Immature natural killer cell (primary cell): ENCODE results near the gene TPD52L2. TPM values are rescaled to one million over a fixed set of nuclear protein-coding genes. Genes with fewer than 3 reads are reported as not detected.
"Not testable (repeated sequence)": the region's sequence is repeated elsewhere in the genome, so short reads cannot be mapped to it uniquely, and the experiment has no call there.

ENCODE experiments used
- DNase-seq, 3 donors: peaks; one replicate each; pipeline ENCODE4 v3.0.0; 2022; ENCODE audit warnings: mixed read lengths in 1 of 3
- H3K27ac Mint-ChIP-seq, 6 donors: one replicate each; pipeline ENCODE4 v1.8.0; 2020; ENCODE audit warnings: mixed read lengths in 6 of 6, mild to moderate bottlenecking in 5 of 6, inconsistent platforms in 4 of 6, moderate library complexity in 3 of 6
- H3K27me3 Mint-ChIP-seq, 3 donors: one replicate each; pipeline ENCODE4 v1.8.0; 2020 to 2021; ENCODE audit warnings: low read depth in 3 of 3, mild to moderate bottlenecking in 3 of 3, mixed read lengths in 3 of 3, moderate library complexity in 3 of 3, inconsistent platforms in 1 of 3
- H3K36me3 Mint-ChIP-seq, 3 donors: one replicate each; pipeline ENCODE4 v1.8.0; 2020; ENCODE audit warnings: mixed read lengths in 3 of 3, inconsistent platforms in 2 of 3, mild to moderate bottlenecking in 2 of 3
- H3K4me1 Mint-ChIP-seq, 2 donors: one replicate each; pipeline ENCODE4 v1.8.0; 2020; ENCODE audit warnings: inconsistent platforms in 2 of 2, mild to moderate bottlenecking in 2 of 2, mixed read lengths in 2 of 2, moderate library complexity in 1 of 2
- H3K4me3 Mint-ChIP-seq, 5 donors: one replicate each; pipeline ENCODE4 v1.8.0; 2020; ENCODE audit warnings: mild to moderate bottlenecking in 5 of 5, mixed read lengths in 5 of 5, inconsistent platforms in 3 of 5, moderate library complexity in 3 of 5
- H3K9me3 Mint-ChIP-seq, 6 donors: one replicate each; pipeline ENCODE4 v1.8.0; 2020; ENCODE audit warnings: mild to moderate bottlenecking in 6 of 6, mixed read lengths in 6 of 6, inconsistent platforms in 4 of 6, moderate library complexity in 3 of 6
- polyA plus RNA-seq, 3 donors: library from polyadenylated mRNA; unstranded; fragments of 300-500 nt; fragmentation: Illumina TruSeq; gene quantifications; one replicate each; pipeline ENCODE4 v1.2.3, GENCODE V29; 2021

Gene TPD52L2
- polyA plus RNA-seq, 3 donors from 2014 or later = 67.5 to 90.8 (median 79.3) TPM

DNA sequence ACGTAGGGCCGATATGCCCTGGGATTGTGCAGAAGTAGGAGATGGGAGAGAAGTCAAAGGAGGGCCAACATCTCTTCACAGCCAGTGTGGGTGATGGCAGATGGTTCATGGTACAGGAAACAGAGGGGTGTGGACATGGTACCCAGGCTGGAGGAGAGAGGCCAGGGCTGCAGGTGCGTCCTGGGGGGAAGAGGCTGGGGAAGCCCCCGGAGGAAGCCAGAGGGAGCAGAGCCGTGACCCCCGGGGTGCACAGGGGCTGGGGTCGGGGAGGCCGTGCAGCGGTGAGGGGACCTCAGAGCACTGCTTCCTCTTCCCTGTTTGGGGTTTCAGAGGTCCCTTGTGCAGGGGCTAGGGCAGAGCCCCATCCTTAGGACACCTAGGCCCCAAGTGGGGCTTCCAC is 22.8 kb upstream of the TPD52L2 start:
- no peak for DNase-seq
- Mint-ChIP-seq H3K27me3 (peaks cover 6 to 19% (median 14%) of the 10 kb centered on the region in 3 donors), H3K9me3 (no peaks in the 10 kb centered on the region), H3K4me3 (no peak overlapping the region), H3K36me3 (no peaks in the 10 kb centered on the region), H3K4me1 (peaks cover 0 to 3% of the 10 kb centered on the region in 2 donors), H3K27ac (no peak overlapping the region)

DNA sequence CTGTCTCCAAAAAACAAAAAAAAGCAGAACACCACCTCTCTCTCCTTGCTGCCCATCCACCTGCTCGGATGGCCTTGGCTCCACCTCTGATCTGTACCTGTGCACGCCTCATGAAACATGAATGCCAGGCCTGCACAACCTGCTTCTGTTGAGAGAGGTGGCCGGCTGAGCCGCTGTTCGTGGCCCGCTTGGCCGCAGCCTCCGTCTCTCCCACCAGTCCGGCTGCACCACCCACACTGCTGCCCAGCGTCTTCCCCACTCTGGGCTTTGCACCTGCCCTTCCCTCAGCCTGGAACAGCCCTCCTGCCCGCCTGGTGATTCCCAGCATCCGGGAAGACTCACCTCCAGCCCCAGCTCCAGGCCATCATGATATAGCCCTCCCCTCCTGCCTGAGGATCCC is 21.8 kb upstream of the TPD52L2 start:
- Mint-ChIP-seq H3K27ac (no peak overlapping the region), H3K4me3 (no peak overlapping the region), H3K27me3 (peaks cover 6 to 14% (median 14%) of the 10 kb centered on the region in 3 donors), H3K9me3 (no peaks in the 10 kb centered on the region), H3K4me1 (peaks cover 0 to 3% of the 10 kb centered on the region in 2 donors), H3K36me3 (no peaks in the 10 kb centered on the region)
- DNase-seq = no peak

DNA sequence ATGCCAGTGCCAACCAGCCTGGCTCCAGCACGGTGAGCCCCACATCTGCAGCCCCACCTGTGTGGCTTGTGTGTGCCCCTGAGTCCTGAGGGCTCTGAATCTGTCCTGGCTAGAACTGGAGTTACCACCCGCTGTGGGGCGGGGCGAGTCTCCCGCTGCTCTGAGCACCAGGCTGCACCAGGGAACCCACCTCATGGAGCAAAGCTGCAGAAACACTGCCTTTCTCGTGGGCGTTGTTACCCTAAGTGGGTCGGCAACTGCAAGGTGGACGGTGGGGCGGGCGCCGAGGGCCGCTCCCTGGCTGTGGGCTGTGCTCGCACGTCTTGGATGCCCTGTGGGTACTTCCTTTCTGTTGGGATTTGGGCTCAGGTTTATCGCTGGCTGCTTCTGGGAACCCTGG is 21.3 kb upstream of the TPD52L2 start:
- Mint-ChIP-seq H3K4me3 (peak overlapping the region in 2 of 5 donors; percentile 6 to 47), H3K36me3 (no peaks in the 10 kb centered on the region)

DNA sequence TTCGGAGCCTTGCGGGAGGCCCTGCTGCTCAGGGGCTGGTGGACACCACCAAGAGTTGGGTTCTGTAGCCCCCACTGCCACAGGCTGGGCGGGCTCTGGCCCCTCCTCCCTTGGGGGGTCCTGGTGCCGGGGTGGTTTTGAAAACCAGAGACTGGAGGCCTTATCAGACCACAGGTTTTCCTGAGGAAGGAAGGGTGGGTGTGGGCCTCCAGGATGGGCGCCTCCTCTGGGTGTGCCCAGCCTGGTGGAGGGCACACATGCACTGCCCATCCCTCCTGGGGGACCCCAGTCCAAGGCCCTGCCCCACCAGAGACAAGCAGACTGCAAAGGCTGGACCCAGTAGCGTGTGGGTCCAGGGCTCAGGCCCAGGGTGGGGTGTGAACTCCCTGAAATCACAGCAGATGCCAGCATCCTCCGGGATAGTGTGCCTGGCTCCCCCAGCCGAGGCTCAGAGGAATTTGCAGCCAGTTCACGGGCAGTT is 20.5 kb upstream of the TPD52L2 start:
- no peaks in the 10 kb centered on the region for H3K36me3 Mint-ChIP-seq
- peaks cover 0 to 3% of the 10 kb centered on the region in 2 donors for H3K4me1 Mint-ChIP-seq
- H3K4me3 Mint-ChIP-seq = no peak overlapping the region
- peaks cover 6 to 13% (median 11%) of the 10 kb centered on the region in 3 donors for H3K27me3 Mint-ChIP-seq
- no peak overlapping the region for H3K27ac Mint-ChIP-seq
- no peak for DNase-seq
- H3K9me3 Mint-ChIP-seq = no peaks in the 10 kb centered on the region

More for the DNA sequence above, 21.3 kb upstream of the TPD52L2 start:
- no peak for DNase-seq
- H3K9me3 Mint-ChIP-seq = no peaks in the 10 kb centered on the region
- no peak overlapping the region for H3K27ac Mint-ChIP-seq
- H3K27me3 Mint-ChIP-seq = peaks cover 6 to 13% (median 11%) of the 10 kb centered on the region in 3 donors
- H3K4me1 Mint-ChIP-seq = peaks cover 0 to 3% of the 10 kb centered on the region in 2 donors

DNA sequence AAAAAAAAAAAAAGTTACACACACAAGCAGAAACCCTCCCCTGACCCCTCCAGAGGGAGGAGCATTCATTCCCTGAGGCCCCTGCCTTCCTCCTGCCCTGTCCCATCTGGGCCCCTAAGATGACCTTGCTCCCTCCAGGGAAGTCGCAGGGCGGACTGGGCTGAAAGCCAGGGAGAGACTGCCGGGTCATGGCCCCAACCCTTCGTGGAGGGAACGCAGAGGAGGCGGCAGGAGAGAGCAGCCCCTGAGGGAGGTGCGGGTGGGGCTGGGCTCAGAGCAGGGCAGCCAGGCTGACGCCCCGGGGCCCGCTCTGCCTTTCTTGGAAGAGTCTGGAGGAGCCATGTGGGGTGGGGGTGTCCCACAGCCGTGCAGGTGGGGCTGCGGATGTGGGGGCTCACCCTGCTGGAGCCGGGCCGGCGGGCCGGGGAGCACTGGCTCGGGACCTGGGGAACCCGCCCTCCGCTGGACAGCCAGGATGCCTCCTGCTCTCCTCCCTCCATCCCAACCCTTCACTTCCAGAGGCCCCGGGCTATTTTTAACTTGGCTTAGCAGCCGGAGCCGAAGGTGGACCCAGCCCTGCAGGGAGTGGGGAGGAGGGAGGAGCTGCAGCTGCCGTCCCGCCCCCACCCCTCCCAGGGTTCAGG is 18.8 kb upstream of the TPD52L2 start:
- Mint-ChIP-seq H3K9me3 (no peaks in the 10 kb centered on the region), H3K36me3 (no peaks in the 10 kb centered on the region), H3K27ac (no peak overlapping the region), H3K27me3 (peaks cover 6 to 21% (median 10%) of the 10 kb centered on the region in 3 donors), H3K4me3 (no peak overlapping the region), H3K4me1 (peaks cover 6 to 7% of the 10 kb centered on the region in 2 donors)
- no peak for DNase-seq

DNA sequence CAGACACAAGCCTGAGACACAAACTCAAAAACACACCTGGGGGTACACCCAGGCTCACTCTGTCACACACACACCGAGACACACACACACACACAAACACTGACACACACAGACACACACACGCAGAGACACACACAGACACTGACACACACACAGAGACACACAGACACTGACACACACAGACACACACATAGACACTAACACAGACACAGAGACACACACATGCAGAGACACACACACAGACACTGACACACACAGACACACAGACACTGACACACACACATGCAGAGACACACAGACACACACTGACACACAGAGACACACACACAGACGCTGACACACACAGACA is 18.2 kb upstream of the TPD52L2 start:
- Mint-ChIP-seq H3K27me3 (peaks cover 6 to 23% (median 10%) of the 10 kb centered on the region in 3 donors), H3K4me3 (no peak overlapping the region), H3K4me1 (peaks cover 6 to 7% of the 10 kb centered on the region in 2 donors), H3K9me3 (no peaks in the 10 kb centered on the region), H3K36me3 (no peaks in the 10 kb centered on the region), H3K27ac (no peak overlapping the region)
- no peak for DNase-seq

DNA sequence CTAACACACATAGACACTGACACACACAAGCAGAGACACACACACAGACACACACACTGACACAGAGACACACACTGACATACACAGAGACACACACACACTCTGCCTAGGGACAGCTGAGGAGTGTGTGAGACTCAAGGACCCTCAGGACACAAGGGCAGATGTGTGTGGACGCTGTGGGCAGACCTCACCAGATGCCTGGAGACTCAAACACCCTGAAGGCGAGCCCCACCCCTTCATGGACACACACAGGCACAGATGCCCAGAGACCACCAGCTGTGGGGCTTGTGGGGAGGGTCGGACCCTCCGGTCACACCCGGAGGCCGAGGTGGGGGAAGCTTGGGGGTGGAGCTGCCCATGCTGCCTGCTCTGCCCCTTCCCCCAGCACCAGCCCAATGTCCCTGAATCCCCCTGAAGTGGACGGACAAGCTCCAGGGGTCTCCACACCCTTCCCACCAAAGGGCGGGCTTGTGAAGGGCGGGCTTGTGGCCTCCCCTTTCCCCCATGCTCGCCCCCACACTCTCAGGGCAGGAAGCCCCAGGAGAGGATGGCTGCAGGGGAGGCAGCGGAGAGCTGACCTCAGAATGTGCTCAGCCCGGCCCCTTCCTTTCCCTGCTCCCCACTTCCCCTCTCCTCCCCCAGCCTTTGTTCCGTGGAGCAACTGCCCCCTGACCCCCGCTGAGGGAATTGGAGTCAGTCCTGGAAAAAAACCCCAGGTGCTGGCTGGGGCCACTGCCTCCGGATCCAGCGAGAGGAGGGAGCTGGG is 17.6 kb upstream of the TPD52L2 start:
- H3K27me3 Mint-ChIP-seq = peaks cover 6 to 22% (median 10%) of the 10 kb centered on the region in 3 donors
- no peak overlapping the region for H3K27ac Mint-ChIP-seq
- H3K36me3 Mint-ChIP-seq = no peaks in the 10 kb centered on the region
- H3K4me3 Mint-ChIP-seq = no peak overlapping the region
- peaks cover 6 to 7% of the 10 kb centered on the region in 2 donors for H3K4me1 Mint-ChIP-seq
- no peaks in the 10 kb centered on the region for H3K9me3 Mint-ChIP-seq
- no peak for DNase-seq

DNA sequence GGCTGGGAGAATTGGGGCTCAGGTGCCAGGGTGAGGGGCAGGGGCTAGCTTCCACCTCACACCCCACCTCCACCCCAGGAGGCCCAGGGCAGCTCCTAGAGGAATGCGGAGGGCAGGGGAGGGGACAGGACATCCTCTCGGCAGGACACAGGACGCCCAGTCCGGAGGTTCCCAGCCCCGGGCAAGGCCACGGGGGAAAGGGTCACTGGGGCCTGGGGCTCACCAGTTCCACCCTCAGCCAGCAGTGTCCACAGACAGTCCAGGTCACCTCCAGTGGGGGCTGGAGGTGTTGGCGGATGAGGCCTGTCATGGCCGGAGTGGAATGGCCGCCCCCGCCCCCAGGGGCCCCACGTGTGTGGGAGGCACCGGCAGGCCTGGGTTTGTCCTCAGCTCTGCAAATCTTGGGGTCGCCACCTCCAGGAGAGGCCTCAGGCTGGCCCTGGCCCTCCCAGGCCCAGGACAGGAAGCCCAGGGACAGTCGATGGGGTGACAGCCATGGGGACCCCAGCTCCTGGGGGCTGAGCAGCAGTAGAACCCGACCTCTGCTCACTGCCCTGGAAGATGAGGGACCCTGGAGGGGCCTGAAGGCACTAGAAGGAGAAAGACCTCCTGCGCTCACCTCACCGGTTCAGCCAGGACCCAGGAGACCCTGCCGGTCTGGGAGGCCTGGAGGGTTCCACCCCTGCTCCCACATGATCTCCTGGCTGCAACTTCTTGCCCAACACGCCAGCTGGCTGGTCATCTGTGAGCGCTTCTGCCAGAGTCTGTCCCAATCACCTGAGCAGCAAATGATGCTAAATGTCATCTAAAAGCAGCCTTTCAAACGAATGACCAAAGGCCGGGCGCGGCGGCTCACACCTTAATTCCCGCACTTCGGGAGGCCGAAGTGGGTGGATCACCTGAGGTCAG is 16.8 kb upstream of the TPD52L2 start:
- no peaks in the 10 kb centered on the region for H3K36me3 Mint-ChIP-seq
- no peak overlapping the region for H3K4me3 Mint-ChIP-seq
- H3K9me3 Mint-ChIP-seq = no peaks in the 10 kb centered on the region
- peaks cover 1 to 22% (median 11%) of the 10 kb centered on the region in 3 donors for H3K27me3 Mint-ChIP-seq
- peaks cover 6 to 7% of the 10 kb centered on the region in 2 donors for H3K4me1 Mint-ChIP-seq
- no peak for DNase-seq
- no peak overlapping the region for H3K27ac Mint-ChIP-seq

DNA sequence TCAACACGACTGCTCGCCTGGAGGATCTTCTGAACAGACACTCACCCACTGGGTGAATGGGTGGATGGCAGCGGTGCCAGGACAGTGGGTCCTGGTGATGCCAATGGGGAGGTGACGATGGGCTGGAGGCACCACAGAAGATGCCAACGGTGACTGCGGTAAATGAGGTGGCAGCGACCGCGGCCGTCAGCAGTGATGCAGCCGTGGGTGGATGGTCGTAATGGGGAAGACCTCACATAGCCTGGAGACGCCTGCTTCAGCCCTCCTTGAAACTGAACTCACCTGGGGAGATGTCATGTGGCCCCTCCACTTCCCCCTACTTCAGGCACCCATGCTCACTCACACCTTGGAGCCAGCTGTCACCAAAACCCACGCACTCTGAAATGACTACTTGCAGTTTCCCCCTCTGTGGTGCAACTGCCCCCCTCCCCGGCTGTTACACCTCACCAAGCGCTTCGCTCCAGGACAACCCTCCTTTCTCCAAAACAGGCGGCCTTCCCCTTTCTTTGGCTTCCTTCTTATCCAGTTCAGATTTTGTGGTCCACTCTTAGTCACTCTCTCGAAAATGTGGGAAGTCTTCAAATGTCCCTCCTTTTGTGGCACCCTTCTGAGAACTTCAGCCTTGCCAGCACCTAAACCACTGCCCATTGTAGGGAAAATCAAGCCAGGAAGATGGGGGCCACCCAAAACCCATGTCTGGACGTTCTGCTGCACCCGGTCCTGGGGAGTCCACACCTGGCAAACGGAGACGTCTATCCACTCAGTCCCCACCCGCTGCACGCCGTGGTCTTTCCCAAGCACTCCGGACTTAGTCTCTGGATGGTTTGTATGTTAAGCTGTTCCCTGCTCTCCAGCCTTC is 14.2 kb upstream of the TPD52L2 start:
- DNase-seq = no peak
- Mint-ChIP-seq H3K4me1 (peaks cover 4 to 6% of the 10 kb centered on the region in 2 donors), H3K27me3 (peaks cover 1 to 18% (median 9%) of the 10 kb centered on the region in 3 donors), H3K27ac (peak overlapping the region in 3 of 6 donors; percentile 14 to 75 (median 50)), H3K9me3 (no peaks in the 10 kb centered on the region), H3K4me3 (peak overlapping the region in 1 of 5 donors; percentile 28), H3K36me3 (no peaks in the 10 kb centered on the region)

DNA sequence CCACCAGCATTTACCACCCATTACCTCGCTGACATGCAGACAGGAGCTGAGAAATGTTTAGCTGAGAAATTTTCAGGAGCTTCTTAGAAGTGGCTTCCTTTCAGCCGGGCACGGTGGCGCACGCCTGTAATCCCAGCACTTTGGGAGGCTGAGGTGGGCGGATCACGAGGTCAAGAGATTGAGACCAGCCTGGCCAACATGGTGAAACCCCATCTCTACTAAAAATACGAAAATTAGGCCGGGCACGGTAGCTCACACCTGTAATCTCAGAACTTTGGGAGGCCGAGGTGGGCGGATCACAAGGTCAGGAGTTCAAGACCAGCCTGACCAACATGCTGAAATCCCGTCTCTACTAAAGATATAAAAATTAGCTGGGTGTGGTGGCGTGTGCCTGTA is 13.5 kb upstream of the TPD52L2 start:
- not testable (repeated sequence) for H3K4me3 Mint-ChIP-seq, DNase-seq, H3K9me3 Mint-ChIP-seq, H3K4me1 Mint-ChIP-seq, H3K36me3 Mint-ChIP-seq, H3K27ac Mint-ChIP-seq
- H3K27me3 Mint-ChIP-seq = peaks cover 1 to 15% (median 7%) of the 10 kb centered on the region in 3 donors

DNA sequence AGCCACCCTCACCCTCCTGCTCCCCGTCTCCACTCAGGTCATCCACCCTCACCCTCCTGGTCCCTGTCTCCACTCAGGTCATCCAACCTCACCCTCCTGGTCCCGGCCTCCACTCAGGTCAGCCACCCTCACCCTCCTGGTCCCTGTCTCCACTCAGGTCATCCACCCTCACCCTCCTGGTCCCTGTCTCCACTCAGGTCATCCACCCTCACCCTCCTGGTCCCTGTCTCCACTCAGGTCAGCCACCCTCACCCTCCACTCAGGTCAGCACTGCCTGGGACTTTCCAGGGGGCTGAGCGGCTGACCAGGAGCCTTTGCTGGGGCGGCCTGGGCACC is 11.4 kb upstream of the TPD52L2 start:
- not testable (repeated sequence) for H3K27ac Mint-ChIP-seq, H3K9me3 Mint-ChIP-seq, H3K36me3 Mint-ChIP-seq, H3K4me3 Mint-ChIP-seq, DNase-seq
- H3K27me3 Mint-ChIP-seq = peaks cover 0 to 13% (median 7%) of the 10 kb centered on the region in 3 donors
- peaks cover 13 to 20% of the 10 kb centered on the region in 2 donors for H3K4me1 Mint-ChIP-seq

DNA sequence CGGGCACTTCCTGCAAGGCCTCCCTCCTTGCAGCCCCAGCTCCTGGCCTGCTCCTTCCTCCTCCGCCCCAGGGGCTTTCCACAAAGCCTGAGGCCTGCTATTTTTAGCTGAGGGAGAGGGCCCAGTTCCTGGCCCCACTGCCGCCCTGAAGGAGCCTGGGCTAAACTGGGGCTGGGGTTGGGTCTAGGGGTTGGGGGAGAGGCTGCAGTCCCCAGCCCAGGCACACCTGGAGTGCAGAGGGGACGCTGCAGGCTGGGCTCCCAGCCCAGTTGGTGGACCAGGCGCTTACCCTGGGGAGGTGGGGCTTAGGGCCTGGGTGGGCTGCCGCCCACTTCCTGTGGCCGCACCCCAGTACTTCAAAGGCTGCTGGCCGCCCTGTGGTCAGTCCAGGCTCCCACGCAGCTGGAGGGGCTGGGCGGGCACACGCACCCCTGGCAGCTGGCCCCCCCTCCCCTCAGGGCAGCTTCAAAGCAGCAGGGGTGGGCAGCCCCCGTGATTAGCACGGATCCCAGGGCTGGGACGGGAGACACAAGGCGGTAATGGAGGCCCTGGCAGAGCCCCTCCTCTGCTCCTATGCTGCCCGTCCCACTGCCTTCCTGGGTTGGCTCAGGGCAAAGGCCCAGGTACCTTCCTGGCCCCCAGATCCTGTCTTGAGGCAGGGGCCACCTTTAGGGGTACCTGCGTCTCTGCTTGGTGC is 10.9 kb upstream of the TPD52L2 start:
- Mint-ChIP-seq H3K27ac (no peak overlapping the region), H3K4me1 (peaks cover 17 to 25% of the 10 kb centered on the region in 2 donors), H3K9me3 (no peaks in the 10 kb centered on the region), H3K36me3 (no peaks in the 10 kb centered on the region), H3K27me3 (peaks cover 0 to 13% (median 7%) of the 10 kb centered on the region in 3 donors), H3K4me3 (no peak overlapping the region)
- DNase-seq = peak; percentile 30 to 47 (median 40)
